ENCODE data around the gene ARHGAP19.

Gene ARHGAP19

GRCh38 chr10:97333601-97334369, 41.3 kb upstream of the ARHGAP19 start:
- peaks cover 20% of the 10 kb centered on the region for H3K4me1 ChIP-seq (ENCODE audit: control insufficient read depth, insufficient read depth, low read length)
- H3K36me3 ChIP-seq (ENCODE audit: control insufficient read depth, insufficient read depth, low read length), result no peaks in the 10 kb centered on the region
- H3K27me3 ChIP-seq (ENCODE audit: control insufficient read depth, insufficient read depth, low read length, poor library complexity, severe bottlenecking), result peaks cover 51% of the 10 kb centered on the region
- 0% methylated on average over 89 of the region's 89 CpGs for WGBS, 2 experiments
- no peak overlapping the region for H3K27ac ChIP-seq (ENCODE audit: insufficient read depth, low read depth, low read length, poor library complexity, severe bottlenecking)
- no peaks in the 10 kb centered on the region for H3K9me3 ChIP-seq (ENCODE audit: control insufficient read depth, low read length)
- peak overlapping the region; percentile 72 for H3K4me3 ChIP-seq (ENCODE audit: insufficient read depth, low read depth, low read length)

- Histone ChIP-seq H3K4me3 (ENCODE audit: insufficient read depth, low read depth, low read length) (peak overlapping the region; percentile 72), H3K27me3 (ENCODE audit: control insufficient read depth, insufficient read depth, low read length, poor library complexity, severe bottlenecking) (peaks cover 47% of the 10 kb centered on the region), H3K4me1 (ENCODE audit: control insufficient read depth, insufficient read depth, low read length) (peaks cover 18% of the 10 kb centered on the region), H3K27ac (ENCODE audit: insufficient read depth, low read depth, low read length, poor library complexity, severe bottlenecking) (no peak overlapping the region), H3K9me3 (ENCODE audit: control insufficient read depth, low read length) (no peaks in the 10 kb centered on the region), H3K36me3 (ENCODE audit: control insufficient read depth, insufficient read depth, low read length) (no peaks in the 10 kb centered on the region)
- WGBS, 2 experiments, result 0 to 1% methylated on average over 7 of the region's 7 CpGs
These were observed 40.8 kb upstream of the ARHGAP19 start for GRCh38 chr10:97333351-97333600.

DNA sequence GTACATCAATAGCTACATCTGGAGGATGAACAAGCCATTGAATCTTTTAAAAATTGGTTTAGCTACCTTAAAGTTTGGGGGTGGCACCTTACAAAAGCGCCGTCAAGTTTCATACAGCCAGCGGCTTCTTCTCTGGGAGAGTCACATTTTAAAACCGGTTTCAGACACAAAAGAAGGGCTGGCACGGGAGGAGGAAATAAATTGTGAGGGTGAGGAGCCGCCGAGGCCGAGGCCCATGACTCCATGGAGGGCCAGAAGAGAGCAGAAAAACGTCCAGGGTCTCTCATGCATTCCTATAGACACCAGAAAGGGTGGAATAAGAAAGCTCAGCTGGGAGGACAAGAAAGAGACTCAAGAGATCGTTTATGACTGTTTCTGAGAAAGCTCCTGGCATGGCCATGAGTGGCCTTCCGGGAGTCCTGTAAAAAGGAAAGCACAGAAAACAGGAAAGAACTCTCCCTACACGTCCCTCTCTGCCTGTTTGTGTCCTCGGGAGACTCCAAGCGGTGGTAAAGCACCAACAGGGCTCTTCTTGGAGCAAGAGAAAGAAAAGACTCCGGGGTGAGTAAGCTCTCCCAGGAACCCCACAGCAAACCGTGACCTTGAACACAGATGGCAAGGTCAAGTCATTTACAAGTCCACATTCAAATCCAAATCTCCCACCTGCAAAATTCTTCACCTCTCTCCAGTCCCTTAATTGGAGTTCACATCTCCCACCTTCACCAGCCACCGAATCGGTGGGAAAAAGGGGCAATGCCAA, 40.3 kb upstream of the ARHGAP19 start:
- Histone ChIP-seq H3K36me3 (ENCODE audit: control insufficient read depth, insufficient read depth, low read length) (no peaks in the 10 kb centered on the region), H3K9me3 (ENCODE audit: control insufficient read depth, low read length) (no peaks in the 10 kb centered on the region), H3K4me3 (ENCODE audit: insufficient read depth, low read depth, low read length) (peak overlapping the region; percentile 72), H3K27me3 (ENCODE audit: control insufficient read depth, insufficient read depth, low read length, poor library complexity, severe bottlenecking) (peaks cover 42% of the 10 kb centered on the region), H3K4me1 (ENCODE audit: control insufficient read depth, insufficient read depth, low read length) (peaks cover 13% of the 10 kb centered on the region), H3K27ac (ENCODE audit: insufficient read depth, low read depth, low read length, poor library complexity, severe bottlenecking) (no peak overlapping the region)
- WGBS, 2 experiments, result 6 to 7% methylated on average over 18 of the region's 18 CpGs

DNA sequence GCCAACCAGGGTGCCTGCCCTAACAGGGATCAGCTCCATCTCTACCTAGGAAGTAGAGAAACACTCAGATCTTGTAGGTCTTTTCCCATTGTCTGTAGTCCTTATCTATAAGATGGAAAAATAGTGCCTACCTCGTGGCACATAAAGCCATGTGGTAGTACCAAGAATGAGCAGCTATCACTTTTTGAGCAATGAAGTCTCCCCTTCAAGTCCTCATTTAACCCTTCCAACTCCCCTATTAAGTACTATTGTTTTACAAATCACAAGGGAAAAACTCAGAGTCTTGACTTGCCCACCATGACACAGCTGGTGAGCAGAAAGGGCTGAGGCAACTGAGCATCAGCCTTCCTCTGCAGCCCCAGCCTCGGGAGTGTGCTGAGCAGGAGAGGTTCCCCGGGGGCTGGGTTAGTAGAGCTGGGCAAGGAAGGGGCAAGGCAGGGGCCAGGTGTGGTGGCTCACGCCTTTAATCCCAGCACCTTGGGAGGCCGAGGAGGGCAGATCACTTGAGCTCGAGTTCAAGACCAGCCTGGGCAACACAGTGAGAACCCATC, 38.8 kb upstream of the ARHGAP19 start:
- no peaks in the 10 kb centered on the region for H3K36me3 ChIP-seq (ENCODE audit: control insufficient read depth, insufficient read depth, low read length)
- H3K27me3 ChIP-seq (ENCODE audit: control insufficient read depth, insufficient read depth, low read length, poor library complexity, severe bottlenecking), result peaks cover 32% of the 10 kb centered on the region
- no peak overlapping the region for H3K27ac ChIP-seq (ENCODE audit: insufficient read depth, low read depth, low read length, poor library complexity, severe bottlenecking)
- H3K4me1 ChIP-seq (ENCODE audit: control insufficient read depth, insufficient read depth, low read length), result no peaks in the 10 kb centered on the region
- WGBS, 2 experiments, result 58 to 61% methylated on average over 6 of the region's 6 CpGs
- H3K9me3 ChIP-seq (ENCODE audit: control insufficient read depth, low read length), result no peaks in the 10 kb centered on the region
- H3K4me3 ChIP-seq (ENCODE audit: insufficient read depth, low read depth, low read length), result no peak overlapping the region

DNA sequence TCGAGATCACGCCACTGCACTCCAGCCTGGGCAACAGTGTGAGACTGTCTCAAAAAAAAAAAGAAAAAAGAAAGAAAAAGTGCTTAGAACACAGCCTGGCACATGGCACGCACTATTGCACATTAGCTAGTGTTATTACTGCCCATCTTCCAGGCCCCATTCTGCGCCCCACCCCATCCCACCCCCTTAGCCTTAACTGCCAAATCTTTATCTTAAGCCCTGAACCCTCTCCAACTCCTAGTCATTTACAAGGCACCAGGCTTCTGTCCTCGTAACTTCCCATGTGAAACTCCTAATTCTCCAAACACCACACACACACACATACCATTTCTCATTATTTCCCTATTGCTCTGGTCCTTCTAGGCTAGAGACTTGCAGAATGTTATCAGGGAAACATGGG, 37.3 kb upstream of the ARHGAP19 start:
- no peak overlapping the region for H3K27ac ChIP-seq (ENCODE audit: insufficient read depth, low read depth, low read length, poor library complexity, severe bottlenecking)
- peaks cover 21% of the 10 kb centered on the region for H3K27me3 ChIP-seq (ENCODE audit: control insufficient read depth, insufficient read depth, low read length, poor library complexity, severe bottlenecking)
- no peaks in the 10 kb centered on the region for H3K36me3 ChIP-seq (ENCODE audit: control insufficient read depth, insufficient read depth, low read length)
- WGBS, 2 experiments, result 91% methylated on average over 5 of the region's 5 CpGs
- no peaks in the 10 kb centered on the region for H3K4me1 ChIP-seq (ENCODE audit: control insufficient read depth, insufficient read depth, low read length)
- H3K9me3 ChIP-seq (ENCODE audit: control insufficient read depth, low read length), result no peaks in the 10 kb centered on the region
- no peak overlapping the region for H3K4me3 ChIP-seq (ENCODE audit: insufficient read depth, low read depth, low read length)

- Histone ChIP-seq H3K27ac (ENCODE audit: insufficient read depth, low read depth, low read length, poor library complexity, severe bottlenecking) (no peak overlapping the region), H3K27me3 (ENCODE audit: control insufficient read depth, insufficient read depth, low read length, poor library complexity, severe bottlenecking) (peaks cover 19% of the 10 kb centered on the region), H3K9me3 (ENCODE audit: control insufficient read depth, low read length) (no peaks in the 10 kb centered on the region), H3K4me3 (ENCODE audit: insufficient read depth, low read depth, low read length) (no peak overlapping the region), H3K4me1 (ENCODE audit: control insufficient read depth, insufficient read depth, low read length) (no peaks in the 10 kb centered on the region), H3K36me3 (ENCODE audit: control insufficient read depth, insufficient read depth, low read length) (no peaks in the 10 kb centered on the region)
- 95% methylated on average over 3 of the region's 3 CpGs for WGBS, 2 experiments
These were observed 36.4 kb upstream of the ARHGAP19 start for GRCh38 chr10:97328646-97329453.

DNA sequence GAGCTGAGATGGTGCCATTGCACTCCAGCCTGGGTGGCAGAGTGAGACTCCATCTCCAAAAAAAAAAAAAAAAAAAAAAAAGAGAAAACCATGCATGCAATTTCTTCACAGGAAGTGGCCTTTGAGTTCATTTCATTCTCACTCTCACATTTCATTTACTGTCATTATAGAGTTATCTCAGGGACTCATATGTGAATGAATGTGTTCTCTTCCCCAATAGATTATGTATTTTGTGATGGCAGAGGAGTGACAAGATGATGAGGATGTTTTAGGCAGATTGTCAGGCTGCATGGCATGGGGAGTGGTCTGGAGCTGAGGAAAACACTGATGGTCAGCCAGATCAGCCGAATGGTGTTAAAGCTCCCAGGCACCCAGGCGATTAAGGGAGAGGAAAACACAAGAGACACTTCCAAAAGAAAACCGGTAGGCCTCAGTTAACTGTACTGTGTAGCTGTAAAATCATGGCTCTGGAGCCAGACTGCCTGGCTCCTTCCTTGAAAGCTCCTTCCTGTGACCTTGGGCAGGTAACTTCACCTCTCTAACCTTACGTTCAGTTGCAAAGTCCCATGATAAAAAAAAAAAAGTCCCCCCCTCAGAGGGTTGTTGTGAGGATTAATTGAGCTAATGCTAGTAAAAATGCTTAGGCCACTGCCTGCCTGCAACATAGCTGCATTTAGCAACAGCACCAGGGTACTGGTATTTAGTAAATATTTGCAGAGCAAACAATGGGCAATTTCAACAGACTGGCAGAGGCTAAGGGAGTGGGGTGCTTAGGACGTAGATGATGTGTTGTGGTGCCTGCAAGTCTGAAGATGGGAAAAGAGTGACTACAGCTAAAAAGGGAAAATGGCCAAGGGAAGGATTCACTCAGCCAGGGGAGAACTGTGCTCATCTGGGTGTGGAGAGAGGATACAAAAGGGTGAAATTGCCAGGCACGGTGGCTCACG, 35.2 kb upstream of the ARHGAP19 start:
- WGBS, 2 experiments, result 80 to 82% methylated on average over 6 to 7 of the region's 7 CpGs
- H3K9me3 ChIP-seq (ENCODE audit: control insufficient read depth, low read length), result no peaks in the 10 kb centered on the region
- H3K4me3 ChIP-seq (ENCODE audit: insufficient read depth, low read depth, low read length), result no peak overlapping the region
- peaks cover 11% of the 10 kb centered on the region for H3K27me3 ChIP-seq (ENCODE audit: control insufficient read depth, insufficient read depth, low read length, poor library complexity, severe bottlenecking)
- H3K4me1 ChIP-seq (ENCODE audit: control insufficient read depth, insufficient read depth, low read length), result no peaks in the 10 kb centered on the region
- no peak overlapping the region for H3K27ac ChIP-seq (ENCODE audit: insufficient read depth, low read depth, low read length, poor library complexity, severe bottlenecking)
- H3K36me3 ChIP-seq (ENCODE audit: control insufficient read depth, insufficient read depth, low read length), result no peaks in the 10 kb centered on the region

GRCh38 chr10:97325754-97326153, 33.3 kb upstream of the ARHGAP19 start:
- Histone ChIP-seq H3K27ac (ENCODE audit: insufficient read depth, low read depth, low read length, poor library complexity, severe bottlenecking) (no peak overlapping the region), H3K36me3 (ENCODE audit: control insufficient read depth, insufficient read depth, low read length) (no peaks in the 10 kb centered on the region), H3K9me3 (ENCODE audit: control insufficient read depth, low read length) (no peaks in the 10 kb centered on the region), H3K27me3 (ENCODE audit: control insufficient read depth, insufficient read depth, low read length, poor library complexity, severe bottlenecking) (peaks cover 23% of the 10 kb centered on the region), H3K4me3 (ENCODE audit: insufficient read depth, low read depth, low read length) (no peak overlapping the region), H3K4me1 (ENCODE audit: control insufficient read depth, insufficient read depth, low read length) (peaks cover 9% of the 10 kb centered on the region)
- WGBS, 2 experiments, result 89 to 91% methylated on average over 9 of the region's 9 CpGs

DNA sequence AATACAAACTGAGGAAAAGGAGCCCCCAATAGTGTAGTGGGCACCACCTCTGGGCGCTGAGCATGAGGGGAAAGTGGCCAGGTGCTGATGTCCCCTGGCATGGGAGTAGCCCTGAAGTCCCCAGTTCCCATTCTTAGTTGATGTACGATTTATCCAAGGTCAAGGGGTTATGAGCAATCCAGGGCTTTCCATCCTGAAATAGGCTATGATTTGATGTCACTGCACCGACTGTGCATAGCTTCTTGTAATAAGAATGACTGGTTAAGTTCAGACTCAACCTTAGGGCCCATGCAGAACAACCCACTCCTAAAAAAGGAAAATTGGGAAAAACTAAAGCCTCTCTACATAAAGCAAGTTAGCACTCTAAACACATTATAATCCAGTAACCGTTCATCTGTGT, 31.1 kb upstream of the ARHGAP19 start:
- peaks cover 36% of the 10 kb centered on the region for H3K27me3 ChIP-seq (ENCODE audit: control insufficient read depth, insufficient read depth, low read length, poor library complexity, severe bottlenecking)
- H3K4me1 ChIP-seq (ENCODE audit: control insufficient read depth, insufficient read depth, low read length), result peaks cover 12% of the 10 kb centered on the region
- no peaks in the 10 kb centered on the region for H3K9me3 ChIP-seq (ENCODE audit: control insufficient read depth, low read length)
- H3K36me3 ChIP-seq (ENCODE audit: control insufficient read depth, insufficient read depth, low read length), result no peaks in the 10 kb centered on the region
- WGBS, 2 experiments, result 95 to 97% methylated on average over 4 of the region's 4 CpGs
- H3K27ac ChIP-seq (ENCODE audit: insufficient read depth, low read depth, low read length, poor library complexity, severe bottlenecking), result no peak overlapping the region
- no peak overlapping the region for H3K4me3 ChIP-seq (ENCODE audit: insufficient read depth, low read depth, low read length)
